GM21786 (cell line): Measurements from ENCODE around the gene DMBT1.

ENCODE experiments used
- ATAC-seq: cut with Tn5 transposase; IDR thresholded peaks from one replicate; pipeline ENCODE4 v1.9.1; 2021; ENCODE audit not compliant: unreplicated experiment

The DMBT1 gene

GRCh38 chr10:122548407-122549085, 12.0 kb upstream of the DMBT1 start:
- no peak for ATAC-seq

- no peak for ATAC-seq
Measured at GRCh38 chr10:122549636-122550035, 10.9 kb upstream of the DMBT1 start.

- no peak for ATAC-seq
Measured at GRCh38 chr10:122550427-122550826, 10.1 kb upstream of the DMBT1 start.

- ATAC-seq: no peak
Measured at GRCh38 chr10:122550983-122551382, 9.6 kb upstream of the DMBT1 start.

- no peak for ATAC-seq
Measured at GRCh38 chr10:122551450-122551849, 9.1 kb upstream of the DMBT1 start.

- no peak for ATAC-seq
Measured at GRCh38 chr10:122553341-122553740, 7.2 kb upstream of the DMBT1 start.

GRCh38 chr10:122554131-122555036, 6.2 kb upstream of the DMBT1 start:
- ATAC-seq: no peak

GRCh38 chr10:122555442-122555841, 5.1 kb upstream of the DMBT1 start:
- no peak for ATAC-seq

GRCh38 chr10:122557516-122557915, 3.0 kb upstream of the DMBT1 start:
- no peak for ATAC-seq

GRCh38 chr10:122558452-122558851, 2.1 kb upstream of the DMBT1 start:
- no peak for ATAC-seq

- no peak for ATAC-seq
Measured at GRCh38 chr10:122559228-122559627, 1.3 kb upstream of the DMBT1 start.

- no peak for ATAC-seq
Measured at GRCh38 chr10:122561212-122561611, 658 bp downstream of the DMBT1 start.

- ATAC-seq: no peak
Measured at GRCh38 chr10:122561792-122562191, 1.2 kb downstream of the DMBT1 start.

- ATAC-seq: no peak
Measured at GRCh38 chr10:122564980-122565379, 4.4 kb downstream of the DMBT1 start.

GRCh38 chr10:122565766-122566206, 5.2 kb downstream of the DMBT1 start:
- ATAC-seq: no peak

- ATAC-seq: no peak
Measured at GRCh38 chr10:122566632-122567031, 6.1 kb downstream of the DMBT1 start.

- ATAC-seq: no peak
Measured at GRCh38 chr10:122567056-122567660, 6.6 kb downstream of the DMBT1 start.

- ATAC-seq: no peak
Measured at GRCh38 chr10:122568551-122568950, 8.0 kb downstream of the DMBT1 start.

GRCh38 chr10:122570920-122571319, 10.4 kb downstream of the DMBT1 start:
- no peak for ATAC-seq

- ATAC-seq: no peak
Measured at GRCh38 chr10:122571892-122572291, 11.3 kb downstream of the DMBT1 start.

- ATAC-seq: no peak
Measured at GRCh38 chr10:122575776-122576175, 15.2 kb downstream of the DMBT1 start.

GRCh38 chr10:122576291-122576690, 15.7 kb downstream of the DMBT1 start:
- ATAC-seq: no peak
